AG09309 (cell line): ENCODE data around the gene GNAI1.

Experiments
- DNase-seq: peaks from one replicate; pipeline ENCODE4 v3.0.0-alpha.2; 2010; ENCODE audit warnings: low read depth
- H3K4me3 ChIP-seq: 2 replicates; pipeline ENCODE4 v1.5.1; 2011; ENCODE audit warnings: mild to moderate bottlenecking, low read depth, low read length, moderate library complexity; ENCODE audit not compliant: control insufficient read depth
- CTCF ChIP-seq: IDR thresholded peaks from 2 replicates; pipeline ENCODE4 v1.5.1; 2011; ENCODE audit warnings: mild to moderate bottlenecking, low read depth, low read length, inconsistent platforms; ENCODE audit not compliant: insufficient read depth, control insufficient read depth; ENCODE audit errors: missing control alignments

Gene GNAI1

GRCh38 chr7:80213814-80214213 lies 79.2 kb downstream of the GNAI1 start:
- DNase-seq: no peak
- H3K4me3 ChIP-seq: no peak overlapping the region
- TF ChIP-seq CTCF: no peak

- no peak for DNase-seq
- TF ChIP-seq CTCF: no peak
- H3K4me3 ChIP-seq: no peak overlapping the region
Measured at GRCh38 chr7:80215734-80216133, 81.1 kb downstream of the GNAI1 start.

GRCh38 chr7:80216996-80217842 lies 82.6 kb downstream of the GNAI1 start:
- TF ChIP-seq CTCF: no peak
- no peak overlapping the region for H3K4me3 ChIP-seq
- DNase-seq: no peak

- no peak overlapping the region for H3K4me3 ChIP-seq
- peak; percentile 31 for DNase-seq
- TF ChIP-seq CTCF: no peak
Measured at GRCh38 chr7:80218723-80219122, 84.1 kb downstream of the GNAI1 start.

- no peak overlapping the region for H3K4me3 ChIP-seq
- no peak for DNase-seq
- TF ChIP-seq CTCF: no peak
Measured at GRCh38 chr7:80220022-80220634, 85.5 kb downstream of the GNAI1 start.

- no peak overlapping the region for H3K4me3 ChIP-seq
- DNase-seq: no peak
- no peak for TF ChIP-seq CTCF
Measured at GRCh38 chr7:80224415-80224814, 89.8 kb downstream of the GNAI1 start.
